ENCODE results near the gene ASPHD1. TPM values are rescaled to one million over a fixed set of nuclear protein-coding genes. Genes with fewer than 3 reads are reported as not detected.
"Not testable (repeated sequence)": the region's sequence is repeated elsewhere in the genome, so short reads cannot be mapped to it uniquely, and the experiment has no call there.

Gene ASPHD1
- total RNA-seq, 2 experiments from 2014 or later: 0.42 TPM; not detected in 1

DNA sequence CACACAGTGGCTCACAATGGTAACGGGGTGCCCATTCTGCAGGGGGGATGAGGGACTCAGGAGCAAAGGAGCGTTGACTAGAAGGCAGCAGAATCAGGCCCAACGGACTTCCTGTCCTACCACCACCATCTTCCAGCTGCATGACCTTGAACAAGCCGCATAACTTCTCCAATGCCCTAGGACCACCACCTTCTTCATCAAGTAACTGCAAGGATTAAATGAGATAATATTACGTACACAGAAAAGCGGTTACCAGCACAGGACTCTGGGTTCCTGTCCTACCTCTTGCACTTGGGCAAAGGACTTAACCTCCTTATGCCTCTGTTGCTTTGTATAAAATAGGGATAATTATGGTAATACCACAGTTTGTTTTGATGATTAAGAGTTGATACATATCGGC, 4.7 kb downstream of the ASPHD1 start:
- H3K9me3 Mint-ChIP-seq: no peaks in the 10 kb centered on the region
- no peak for DNase-seq

GRCh38 chr16:29905668-29906067, 5.4 kb downstream of the ASPHD1 start:
- POLR2A ChIA-PET: no interaction called here
- no peak overlapping the region for H3K27ac Mint-ChIP-seq
- peaks cover 6% of the 10 kb centered on the region for H3K4me1 Mint-ChIP-seq
- DNase-seq (no peak), ATAC-seq (ENCODE audit: low read depth) (no peak)
- H3K27me3 Mint-ChIP-seq: peaks cover 2% of the 10 kb centered on the region
- H3K9me3 Mint-ChIP-seq: no peaks in the 10 kb centered on the region
- H3K36me3 Mint-ChIP-seq: peaks cover 2% of the 10 kb centered on the region
- H3K4me3 Mint-ChIP-seq: no peak overlapping the region

More for the DNA sequence above, 4.7 kb downstream of the ASPHD1 start:
- H3K36me3 Mint-ChIP-seq: peaks cover 2% of the 10 kb centered on the region
- POLR2A ChIA-PET: no interaction called here
- H3K4me3 Mint-ChIP-seq: no peak overlapping the region
- peaks cover 3% of the 10 kb centered on the region for H3K27me3 Mint-ChIP-seq
- H3K27ac Mint-ChIP-seq: no peak overlapping the region
- H3K4me1 Mint-ChIP-seq: peaks cover 9% of the 10 kb centered on the region
- no peak for ATAC-seq (ENCODE audit: low read depth)

DNA sequence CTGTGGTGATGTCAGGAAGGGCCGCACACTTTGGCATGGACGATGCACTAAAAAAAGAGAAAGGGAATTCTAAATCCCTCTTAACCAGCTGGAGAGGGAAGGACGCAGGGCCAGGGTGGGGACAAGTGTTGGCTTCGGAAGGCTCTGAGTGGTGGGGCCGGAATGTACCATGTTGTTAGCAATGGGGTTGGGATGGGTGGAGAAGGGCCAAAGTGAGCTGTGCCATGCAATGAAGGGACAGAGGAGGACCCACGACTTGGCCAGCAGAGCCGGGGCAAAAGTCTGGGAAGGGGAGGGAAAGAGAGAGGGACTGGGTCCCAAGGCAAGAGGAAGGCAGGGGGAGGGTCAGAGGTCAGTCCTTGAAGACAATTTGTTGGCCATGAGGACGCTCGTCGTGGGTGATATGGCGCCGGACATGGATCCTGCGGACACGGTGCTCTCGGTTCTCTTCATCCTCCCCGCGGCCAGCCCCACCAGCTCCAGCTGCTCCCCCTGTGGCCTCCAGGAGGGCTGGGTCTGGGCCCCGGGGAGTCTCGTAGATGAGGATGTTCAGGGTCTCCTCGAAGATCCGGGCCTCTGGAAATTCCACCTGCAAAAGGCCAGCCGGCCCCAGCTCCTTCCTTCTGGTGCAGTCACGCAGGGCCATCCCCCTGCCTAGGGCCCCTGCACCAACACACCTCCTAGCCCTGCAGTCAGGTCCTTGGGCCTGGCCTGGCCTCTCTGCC, 6.4 kb downstream of the ASPHD1 start:
- no peak overlapping the region for H3K27ac Mint-ChIP-seq
- no peaks in the 10 kb centered on the region for H3K27me3 Mint-ChIP-seq

GRCh38 chr16:29907973-29908372, 7.7 kb downstream of the ASPHD1 start:
- DNase-seq (no peak), ATAC-seq (ENCODE audit: low read depth) (no peak)
- Mint-ChIP-seq H3K4me1 (peaks cover 6% of the 10 kb centered on the region), H3K27ac (no peak overlapping the region), H3K4me3 (no peak overlapping the region), H3K9me3 (no peaks in the 10 kb centered on the region), H3K27me3 (no peaks in the 10 kb centered on the region), H3K36me3 (peaks cover 6% of the 10 kb centered on the region)
- POLR2A ChIA-PET: interaction anchor here (1.2 kb wide), 2 partner anchors 51 to 60 kb away, joined by 3 to 7 read pairs; no protein-coding TSS in a partner anchor

More for the DNA sequence above, 6.4 kb downstream of the ASPHD1 start:
- Mint-ChIP-seq H3K36me3 (peaks cover 2% of the 10 kb centered on the region), H3K4me3 (no peak overlapping the region), H3K4me1 (peaks cover 4% of the 10 kb centered on the region), H3K9me3 (no peaks in the 10 kb centered on the region)
- no peak for ATAC-seq (ENCODE audit: low read depth)
- DNase-seq: no peak
- POLR2A ChIA-PET: interaction anchor here (0.8 kb wide), 1 partner anchor 55 kb away, joined by 3 read pairs; the partner anchor contains the start of gene TMEM219

DNA sequence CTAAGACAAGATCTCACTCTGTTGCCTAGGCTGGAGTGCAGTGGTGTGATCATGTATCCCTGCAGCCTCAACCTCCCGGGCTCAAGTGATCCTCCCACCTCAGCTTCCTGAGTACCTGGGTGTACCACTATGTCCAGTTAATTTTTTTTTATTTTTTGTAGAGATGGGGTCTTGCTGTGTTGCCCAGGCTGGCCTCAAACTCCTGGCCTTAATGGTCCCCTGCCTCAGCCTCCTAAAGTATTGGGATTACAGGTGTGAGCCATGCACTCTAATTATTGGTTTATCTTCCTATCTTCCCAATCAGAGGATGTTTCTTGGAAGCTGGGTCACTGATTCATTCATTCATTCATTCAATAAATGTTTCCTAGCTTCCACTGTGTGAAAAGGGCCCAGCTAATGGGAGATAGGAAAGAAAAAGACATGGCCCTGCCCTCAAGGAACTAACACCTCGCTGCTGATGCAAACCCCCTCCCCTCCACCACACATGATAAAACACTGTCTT, 8.5 kb downstream of the ASPHD1 start:
- Mint-ChIP-seq H3K27me3 (no peaks in the 10 kb centered on the region), H3K4me3 (no peak overlapping the region), H3K36me3 (peaks cover 8% of the 10 kb centered on the region), H3K27ac (no peak overlapping the region), H3K9me3 (no peaks in the 10 kb centered on the region), H3K4me1 (peaks cover 2% of the 10 kb centered on the region)
- no peak for ATAC-seq (ENCODE audit: low read depth)
- POLR2A ChIA-PET: interaction anchor here (1.2 to 1.7 kb wide), 4 partner anchors 9 to 60 kb away, joined by 3 to 10 read pairs (median 6); partner anchors contain the start of genes ASPHD1, SEZ6L2 and TMEM219
- DNase-seq: no peak

DNA sequence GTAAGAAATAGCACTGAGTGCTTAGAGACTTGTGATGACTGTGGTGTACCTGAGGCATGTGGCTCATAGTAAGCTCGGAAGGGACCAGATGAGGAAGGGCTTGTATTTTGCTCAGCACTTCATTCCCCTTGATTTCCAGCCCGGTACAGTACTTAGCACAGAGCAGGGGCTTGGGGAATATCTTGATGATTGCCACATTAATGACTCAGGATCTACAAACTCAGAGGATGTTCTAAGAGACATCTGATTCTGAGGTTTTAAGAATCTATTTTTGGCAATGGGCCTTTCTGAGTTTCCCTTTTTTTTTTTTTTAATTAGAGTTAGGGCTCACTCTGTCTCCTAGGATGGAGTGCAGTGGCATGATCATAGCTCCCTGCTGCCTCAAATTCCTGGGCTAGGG, 9.1 kb downstream of the ASPHD1 start:
- peaks cover 2% of the 10 kb centered on the region for H3K4me1 Mint-ChIP-seq
- no peak overlapping the region for H3K4me3 Mint-ChIP-seq
- DNase-seq (no peak), ATAC-seq (ENCODE audit: low read depth) (no peak)
- POLR2A ChIA-PET: interaction anchor here (1.3 to 1.7 kb wide), 2 partner anchors 9 to 52 kb away, joined by 4 to 10 read pairs; partner anchors contain the start of genes ASPHD1, SEZ6L2 and TMEM219
- H3K9me3 Mint-ChIP-seq: no peaks in the 10 kb centered on the region
- H3K36me3 Mint-ChIP-seq: peaks cover 11% of the 10 kb centered on the region
- H3K27me3 Mint-ChIP-seq: no peaks in the 10 kb centered on the region
- no peak overlapping the region for H3K27ac Mint-ChIP-seq

DNA sequence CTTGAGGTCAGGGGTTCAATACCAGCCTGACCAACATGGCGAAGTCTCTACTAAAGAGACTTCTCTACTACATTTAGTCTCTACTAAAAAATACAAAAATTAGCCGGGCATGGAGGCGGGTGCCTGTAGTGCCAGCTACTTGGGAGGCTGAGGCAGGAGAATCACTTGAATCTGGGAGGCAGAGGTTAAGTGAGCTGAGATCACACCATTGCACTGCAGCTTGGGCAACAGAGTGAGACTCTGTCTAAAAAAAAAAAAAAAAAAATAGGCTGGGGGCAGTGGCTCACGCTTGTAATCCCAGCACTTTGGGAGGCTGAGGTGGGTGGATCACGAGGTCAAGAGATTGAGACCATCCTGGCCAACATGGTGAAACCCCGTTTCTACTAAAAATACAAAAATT, 9.6 kb downstream of the ASPHD1 start:
- H3K27me3 Mint-ChIP-seq; H3K4me1 Mint-ChIP-seq; H3K27ac Mint-ChIP-seq; H3K4me3 Mint-ChIP-seq; ATAC-seq (ENCODE audit: low read depth); DNase-seq; H3K9me3 Mint-ChIP-seq: not testable (repeated sequence)
- H3K36me3 Mint-ChIP-seq: peaks cover 11% of the 10 kb centered on the region
- POLR2A ChIA-PET: interaction anchor here (1.3 to 1.7 kb wide), 2 partner anchors 10 to 52 kb away, joined by 4 to 10 read pairs; partner anchors contain the start of genes ASPHD1, SEZ6L2 and TMEM219

GRCh38 chr16:29910819-29911675, 10.8 kb downstream of the ASPHD1 start:
- Mint-ChIP-seq H3K4me1 (peaks cover 2% of the 10 kb centered on the region), H3K27ac (no peak overlapping the region), H3K27me3 (no peaks in the 10 kb centered on the region), H3K9me3 (no peaks in the 10 kb centered on the region), H3K36me3 (peaks cover 14% of the 10 kb centered on the region), H3K4me3 (no peak overlapping the region)
- DNase-seq (no peak), ATAC-seq (ENCODE audit: low read depth) (no peak)
- POLR2A ChIA-PET: interaction anchor here (0.6 to 1.5 kb wide), 2 partner anchors 9 to 866 kb away, joined by 3 to 4 read pairs; no protein-coding TSS in a partner anchor

DNA sequence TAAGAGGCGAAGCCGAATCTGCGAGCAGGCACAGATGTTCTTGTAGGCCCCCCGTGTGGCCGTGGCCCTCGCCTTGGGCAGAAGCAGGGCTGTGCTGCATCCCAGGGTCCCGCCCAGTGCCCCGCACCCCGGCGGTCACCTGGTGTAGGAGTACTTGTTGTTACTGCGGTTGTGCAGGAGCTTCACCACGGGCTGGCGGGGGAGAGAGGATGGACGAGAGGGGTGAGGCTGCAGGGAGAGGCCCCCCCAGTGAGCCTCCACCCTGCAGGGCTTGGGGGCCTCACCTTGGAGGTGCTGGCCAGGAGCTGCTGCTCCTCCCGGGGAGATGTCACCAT, 11.4 kb downstream of the ASPHD1 start:
- no peak overlapping the region for H3K27ac Mint-ChIP-seq
- H3K4me1 Mint-ChIP-seq: peaks cover 2% of the 10 kb centered on the region
- H3K27me3 Mint-ChIP-seq: no peaks in the 10 kb centered on the region
- peaks cover 14% of the 10 kb centered on the region for H3K36me3 Mint-ChIP-seq
- no peak overlapping the region for H3K4me3 Mint-ChIP-seq
- no peak for DNase-seq
- no peak for ATAC-seq (ENCODE audit: low read depth)
- POLR2A ChIA-PET: interaction anchor here (1.5 kb wide), 1 partner anchor 10 kb away, joined by 4 read pairs; no protein-coding TSS in a partner anchor
- no peaks in the 10 kb centered on the region for H3K9me3 Mint-ChIP-seq

- Mint-ChIP-seq H3K4me3 (no peak overlapping the region), H3K36me3 (peaks cover 14% of the 10 kb centered on the region), H3K4me1 (peaks cover 2% of the 10 kb centered on the region), H3K27ac (no peak overlapping the region), H3K27me3 (no peaks in the 10 kb centered on the region), H3K9me3 (no peaks in the 10 kb centered on the region)
- no peak for DNase-seq
- POLR2A ChIA-PET: interaction anchor here (1.5 kb wide), 1 partner anchor 10 kb away, joined by 4 read pairs; no protein-coding TSS in a partner anchor
- no peak for ATAC-seq (ENCODE audit: low read depth)
Measured at GRCh38 chr16:29912087-29912486, 11.8 kb downstream of the ASPHD1 start.

GRCh38 chr16:29913514-29913913, 13.2 kb downstream of the ASPHD1 start:
- H3K4me3 Mint-ChIP-seq: no peak overlapping the region
- H3K27ac Mint-ChIP-seq: no peak overlapping the region
- no peaks in the 10 kb centered on the region for H3K27me3 Mint-ChIP-seq
- DNase-seq (no peak), ATAC-seq (ENCODE audit: low read depth) (no peak)
- H3K9me3 Mint-ChIP-seq: no peaks in the 10 kb centered on the region
- POLR2A ChIA-PET: no interaction called here
- peaks cover 2% of the 10 kb centered on the region for H3K4me1 Mint-ChIP-seq
- peaks cover 15% of the 10 kb centered on the region for H3K36me3 Mint-ChIP-seq

- DNase-seq (no peak), ATAC-seq (ENCODE audit: low read depth) (no peak)
- H3K4me1 Mint-ChIP-seq: peaks cover 2% of the 10 kb centered on the region
- peaks cover 15% of the 10 kb centered on the region for H3K36me3 Mint-ChIP-seq
- no peak overlapping the region for H3K27ac Mint-ChIP-seq
- H3K27me3 Mint-ChIP-seq: no peaks in the 10 kb centered on the region
- no peaks in the 10 kb centered on the region for H3K9me3 Mint-ChIP-seq
- POLR2A ChIA-PET: no interaction called here
- no peak overlapping the region for H3K4me3 Mint-ChIP-seq
Measured at GRCh38 chr16:29915590-29916247, 15.4 kb downstream of the ASPHD1 start.

DNA sequence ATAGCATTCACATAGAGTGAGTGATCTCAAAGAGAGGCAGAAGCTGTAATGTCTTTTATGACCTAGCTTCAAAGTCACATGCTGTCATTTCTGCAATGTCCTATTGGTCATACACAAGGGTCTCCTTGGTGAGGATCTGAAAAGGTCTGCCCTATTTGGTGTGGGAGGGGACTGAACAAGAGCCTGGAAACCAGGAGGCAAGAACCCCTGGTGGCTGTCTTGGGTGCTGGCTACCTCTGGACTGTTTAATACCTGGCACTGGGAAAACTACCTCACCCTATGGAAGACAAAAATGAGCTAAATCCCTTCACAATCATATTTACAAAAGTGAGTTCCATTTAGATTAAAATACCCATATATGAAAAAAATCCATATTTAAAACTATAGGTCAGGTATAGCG, 16.7 kb downstream of the ASPHD1 start:
- Mint-ChIP-seq H3K4me3 (no peak overlapping the region), H3K9me3 (no peaks in the 10 kb centered on the region), H3K36me3 (peaks cover 17% of the 10 kb centered on the region), H3K27ac (no peak overlapping the region), H3K4me1 (peaks cover 2% of the 10 kb centered on the region), H3K27me3 (no peaks in the 10 kb centered on the region)
- POLR2A ChIA-PET: interaction anchor here (1.4 kb wide), 1 partner anchor 9 kb away, joined by 8 read pairs; the partner anchor contains the start of gene KCTD13
- no peak for ATAC-seq (ENCODE audit: low read depth)
- no peak for DNase-seq
